Cerebellar cortex (tissue), 1 donor: ENCODE data around the gene TBX3.
"Not testable (repeated sequence)": the region's sequence is repeated elsewhere in the genome, so short reads cannot be mapped to it uniquely, and the experiment has no call there.

Source experiments
- DNase-seq: peaks from one replicate; pipeline ENCODE4 v3.0.0-alpha.2; 2015; ENCODE audit warnings: low spot score

TBX3 gene

GRCh38 chr12:114684098-114684869, at the start of gene TBX3:
TSS of gene TBX3 (minus strand) at chr12:114684175. CDS start at chr12:114683200, 975 bp downstream.
- peak; percentile 41 for DNase-seq

- DNase-seq: no peak
Measured at GRCh38 chr12:114732426-114733030, 48.6 kb upstream of the TBX3 start.

GRCh38 chr12:114729731-114730130, 45.8 kb upstream of the TBX3 start:
- DNase-seq: no peak

- DNase-seq: no peak
Measured at GRCh38 chr12:114726092-114726710, 42.2 kb upstream of the TBX3 start.

GRCh38 chr12:114722176-114722575, 38.2 kb upstream of the TBX3 start:
- DNase-seq: not testable (repeated sequence)

GRCh38 chr12:114721266-114721665, 37.3 kb upstream of the TBX3 start:
- no peak for DNase-seq

- DNase-seq: no peak
Measured at GRCh38 chr12:114713466-114714215, 29.7 kb upstream of the TBX3 start.

- no peak for DNase-seq
Measured at GRCh38 chr12:114711689-114712152, 27.7 kb upstream of the TBX3 start.

- no peak for DNase-seq
Measured at GRCh38 chr12:114710151-114710550, 26.2 kb upstream of the TBX3 start.

- no peak for DNase-seq
Measured at GRCh38 chr12:114709112-114709511, 25.1 kb upstream of the TBX3 start.

GRCh38 chr12:114708598-114708997, 24.6 kb upstream of the TBX3 start:
- DNase-seq: not testable (repeated sequence)

- no peak for DNase-seq
Measured at GRCh38 chr12:114704096-114704495, 20.1 kb upstream of the TBX3 start.

- no peak for DNase-seq
Measured at GRCh38 chr12:114703060-114703493, 19.1 kb upstream of the TBX3 start.

- DNase-seq: no peak
Measured at GRCh38 chr12:114702462-114702861, 18.5 kb upstream of the TBX3 start.

GRCh38 chr12:114701553-114701952, 17.6 kb upstream of the TBX3 start:
- no peak for DNase-seq

- no peak for DNase-seq
Measured at GRCh38 chr12:114701104-114701414, 17.1 kb upstream of the TBX3 start.

- no peak for DNase-seq
Measured at GRCh38 chr12:114700392-114701103, 16.6 kb upstream of the TBX3 start.

- no peak for DNase-seq
Measured at GRCh38 chr12:114698566-114699163, 14.7 kb upstream of the TBX3 start.

- no peak for DNase-seq
Measured at GRCh38 chr12:114697741-114698565, 14.0 kb upstream of the TBX3 start.

GRCh38 chr12:114697243-114697716, 13.3 kb upstream of the TBX3 start:
- DNase-seq: no peak
